ENCODE data around the gene PASD1. TPM values are rescaled to one million over a fixed set of nuclear protein-coding genes. Genes with fewer than 3 reads are reported as not detected.

PASD1 gene
- total RNA-seq, 1 donor from 2014 or later, result not detected

- no peak within 1 kb of the TSS for H3K27ac ChIP-seq (replicated peaks)
- no peaks in the 10 kb centered on the region for H3K36me3 ChIP-seq
- no peaks in the 10 kb centered on the region for H3K9me3 ChIP-seq (replicated peaks)
- no peaks in the 10 kb centered on the region for H3K4me1 ChIP-seq
- intact Hi-C loops (cut with micrococcal nuclease), result no loop called here
- H3K4me3 ChIP-seq, result no peak within 1 kb of the TSS
- no peak for TF ChIP-seq CTCF (IDR thresholded peaks at IDR 0.05; ENCODE audit: borderline replicate concordance)
- H3K27me3 ChIP-seq (ENCODE audit: low read depth), result no peaks in the 10 kb centered on the region
- DNase-seq, result no peak
Observed at GRCh38 chrX:151715752-151716151, 152.3 kb downstream of the PASD1 start, which contains the start of gene FATE1. TSS of gene FATE1 (plus strand) at chrX:151716035. CDS start at chrX:151716120, 85 bp downstream.

- Histone ChIP-seq H3K4me1 (peaks cover 22% of the 10 kb centered on the region), H3K27me3 (ENCODE audit: low read depth) (no peaks in the 10 kb centered on the region), H3K4me3 (no peak overlapping the region), H3K36me3 (no peaks in the 10 kb centered on the region), H3K9me3 (replicated peaks) (no peaks in the 10 kb centered on the region), H3K27ac (replicated peaks) (peak overlapping the region; percentile 50)
- peak; percentile 55 for TF ChIP-seq CTCF (IDR thresholded peaks at IDR 0.05; ENCODE audit: borderline replicate concordance)
- intact Hi-C loops (cut with micrococcal nuclease), result no loop called here
- DNase-seq, result peak; percentile 24
Observed at GRCh38 chrX:151722241-151722846, 158.9 kb downstream of the PASD1 start.

GRCh38 chrX:151723156-151723760 is 159.8 kb downstream of the PASD1 start:
- intact Hi-C loops (cut with micrococcal nuclease), result no loop called here
- TF ChIP-seq CTCF (IDR thresholded peaks at IDR 0.05; ENCODE audit: borderline replicate concordance), result no peak
- Histone ChIP-seq H3K27me3 (ENCODE audit: low read depth) (no peaks in the 10 kb centered on the region), H3K4me1 (peaks cover 22% of the 10 kb centered on the region), H3K36me3 (no peaks in the 10 kb centered on the region), H3K9me3 (replicated peaks) (no peaks in the 10 kb centered on the region), H3K27ac (replicated peaks) (peak overlapping the region; percentile 54), H3K4me3 (no peak overlapping the region)
- no peak for DNase-seq

GRCh38 chrX:151724563-151725337 is 161.3 kb downstream of the PASD1 start:
- Histone ChIP-seq H3K4me1 (peaks cover 22% of the 10 kb centered on the region), H3K36me3 (no peaks in the 10 kb centered on the region), H3K27ac (replicated peaks) (peak overlapping the region; percentile 54), H3K9me3 (replicated peaks) (no peaks in the 10 kb centered on the region), H3K4me3 (no peak overlapping the region), H3K27me3 (ENCODE audit: low read depth) (no peaks in the 10 kb centered on the region)
- intact Hi-C loops (cut with micrococcal nuclease), result no loop called here
- no peak for DNase-seq
- no peak for TF ChIP-seq CTCF (IDR thresholded peaks at IDR 0.05; ENCODE audit: borderline replicate concordance)

GRCh38 chrX:151725338-151725614 is 161.8 kb downstream of the PASD1 start:
- Histone ChIP-seq H3K4me1 (peaks cover 22% of the 10 kb centered on the region), H3K4me3 (no peak overlapping the region), H3K9me3 (replicated peaks) (no peaks in the 10 kb centered on the region), H3K27me3 (ENCODE audit: low read depth) (no peaks in the 10 kb centered on the region), H3K27ac (replicated peaks) (peak overlapping the region; percentile 54), H3K36me3 (no peaks in the 10 kb centered on the region)
- TF ChIP-seq CTCF (IDR thresholded peaks at IDR 0.05; ENCODE audit: borderline replicate concordance), result no peak
- no peak for DNase-seq
- intact Hi-C loops (cut with micrococcal nuclease), result no loop called here

Other genes starting within 250 kb of the PASD1 start
- 26.0 TPM for gene VMA21, start 166.5 kb upstream of the PASD1 start, total RNA-seq
- gene PRRG3, start 131.8 kb downstream of the PASD1 start, total RNA-seq, result 2.7 TPM
- not detected for gene FATE1, start 152.4 kb downstream of the PASD1 start, total RNA-seq
- not detected for gene CNGA2, start 171.1 kb downstream of the PASD1 start, total RNA-seq